Upper lobe of left lung (tissue), 4 donors: ENCODE measurements around the gene PITPNM1.

ENCODE experiments used
- POLR2AphosphoS5 ChIP-seq, 2 donors: sonication (generic); formaldehyde crosslinking; IDR thresholded peaks; one replicate each; pipeline ENCODE4 v1.5.1; 2017; ENCODE audit warnings: antibody characterized with exemption in 2 of 2
- TF ChIP-seq, protein P1 (sequence below), 6 experiments: fragments of 450-650 bp in 4 of 6; fragments of 200-600 bp in 2 of 6; sonication (generic) in 2 of 6; IDR thresholded peaks; one replicate each; pipeline ENCODE4 v1.5.1; 2016 to 2019; ENCODE audit warnings: antibody characterized with exemption in 6 of 6

DNA sequence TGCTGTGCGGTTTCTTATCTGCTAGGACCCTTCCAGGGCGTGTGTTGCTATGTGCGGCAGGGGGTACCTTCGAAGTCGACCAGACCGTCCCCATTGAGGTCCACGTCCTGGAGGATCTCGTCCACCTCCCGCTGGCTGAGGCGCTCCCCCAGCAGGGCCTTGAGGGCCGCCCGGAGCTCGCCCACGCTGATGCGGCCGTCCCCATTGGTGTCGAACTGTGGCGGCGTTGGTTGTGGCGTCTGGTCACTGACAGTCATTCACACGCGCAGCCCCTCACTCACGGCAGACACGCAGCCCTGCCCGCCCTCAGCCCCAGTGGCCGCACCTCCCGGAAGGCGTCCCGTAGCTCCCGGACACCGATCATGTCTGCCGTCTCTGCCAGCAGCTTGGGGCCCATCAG lies 14.6 kb upstream of the PITPNM1 start:
- no peak for TF ChIP-seq POLR2AphosphoS5 (IDR thresholded peaks at IDR 0.05)
- TF ChIP-seq, protein P1, sequence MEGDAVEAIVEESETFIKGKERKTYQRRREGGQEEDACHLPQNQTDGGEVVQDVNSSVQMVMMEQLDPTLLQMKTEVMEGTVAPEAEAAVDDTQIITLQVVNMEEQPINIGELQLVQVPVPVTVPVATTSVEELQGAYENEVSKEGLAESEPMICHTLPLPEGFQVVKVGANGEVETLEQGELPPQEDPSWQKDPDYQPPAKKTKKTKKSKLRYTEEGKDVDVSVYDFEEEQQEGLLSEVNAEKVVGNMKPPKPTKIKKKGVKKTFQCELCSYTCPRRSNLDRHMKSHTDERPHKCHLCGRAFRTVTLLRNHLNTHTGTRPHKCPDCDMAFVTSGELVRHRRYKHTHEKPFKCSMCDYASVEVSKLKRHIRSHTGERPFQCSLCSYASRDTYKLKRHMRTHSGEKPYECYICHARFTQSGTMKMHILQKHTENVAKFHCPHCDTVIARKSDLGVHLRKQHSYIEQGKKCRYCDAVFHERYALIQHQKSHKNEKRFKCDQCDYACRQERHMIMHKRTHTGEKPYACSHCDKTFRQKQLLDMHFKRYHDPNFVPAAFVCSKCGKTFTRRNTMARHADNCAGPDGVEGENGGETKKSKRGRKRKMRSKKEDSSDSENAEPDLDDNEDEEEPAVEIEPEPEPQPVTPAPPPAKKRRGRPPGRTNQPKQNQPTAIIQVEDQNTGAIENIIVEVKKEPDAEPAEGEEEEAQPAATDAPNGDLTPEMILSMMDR (IDR thresholded peaks at IDR 0.05), result no peak
